ENCODE measurements around the gene TMEM97. TPM values are rescaled to one million over a fixed set of nuclear protein-coding genes. Genes with fewer than 3 reads are reported as not detected.
"Not testable (repeated sequence)": the region's sequence is repeated elsewhere in the genome, so short reads cannot be mapped to it uniquely, and the experiment has no call there.

The TMEM97 gene
- total and polyA plus RNA-seq, 8 donors: 7.6 to 54.0 (median 29.7) TPM

- no peak for TF ChIP-seq CTCF (IDR thresholded peaks at IDR 0.05)
- TF ChIP-seq EP300 (IDR thresholded peaks at IDR 0.05): no peak
- TF ChIP-seq POLR2A (IDR thresholded peaks at IDR 0.05): no peak
- TF ChIP-seq POLR2AphosphoS5 (IDR thresholded peaks at IDR 0.05): no peak
- Histone ChIP-seq H3K36me3 (no peaks in the 10 kb centered on the region), H3K27ac (no peak overlapping the region), H3K4me3 (no peak overlapping the region), H3K9me3 (no peaks in the 10 kb centered on the region), H3K4me1 (no peaks in the 10 kb centered on the region), H3K27me3 (peaks cover 0 to 11% (median 0%) of the 10 kb centered on the region in 3 donors)
- no peak for DNase-seq
- intact Hi-C loops (cut with DNase I; ENCODE audit: low total_unique reads): no loop called here
- WGBS, 5 donors: 87 to 100% (median 93%) methylated on average over 3 of the region's 3 CpGs
These were observed 47.6 kb upstream of the TMEM97 start for GRCh38 chr17:28271431-28271830.

GRCh38 chr17:28272166-28272565 lies 46.8 kb upstream of the TMEM97 start:
- Histone ChIP-seq H3K27me3 (peaks cover 0 to 11% (median 0%) of the 10 kb centered on the region in 3 donors), H3K9me3 (no peaks in the 10 kb centered on the region), H3K4me1 (no peaks in the 10 kb centered on the region), H3K27ac (no peak overlapping the region), H3K4me3 (no peak overlapping the region), H3K36me3 (no peaks in the 10 kb centered on the region)
- 79 to 86% (median 81%) methylated on average over 2 of the region's 2 CpGs for WGBS, 5 donors
- no peak for TF ChIP-seq EP300 (IDR thresholded peaks at IDR 0.05)
- no peak for TF ChIP-seq POLR2A (IDR thresholded peaks at IDR 0.05)
- TF ChIP-seq CTCF (IDR thresholded peaks at IDR 0.05): no peak
- TF ChIP-seq POLR2AphosphoS5 (IDR thresholded peaks at IDR 0.05): no peak
- intact Hi-C loops (cut with DNase I; ENCODE audit: low total_unique reads): no loop called here
- no peak for DNase-seq

GRCh38 chr17:28273341-28273740 lies 45.7 kb upstream of the TMEM97 start:
- H3K36me3 ChIP-seq; H3K4me3 ChIP-seq; H3K4me1 ChIP-seq; DNase-seq; intact Hi-C loops (cut with DNase I; ENCODE audit: low total_unique reads); H3K9me3 ChIP-seq; H3K27ac ChIP-seq: not testable (repeated sequence)
- H3K27me3 ChIP-seq: peaks cover 0 to 11% (median 0%) of the 10 kb centered on the region in 3 donors
- WGBS, 5 donors: 72 to 90% (median 78%) methylated on average over 5 of the region's 5 CpGs

GRCh38 chr17:28274591-28275265 lies 44.3 kb upstream of the TMEM97 start:
- peaks cover 0 to 11% (median 0%) of the 10 kb centered on the region in 3 donors for H3K27me3 ChIP-seq
- no peak for DNase-seq
- TF ChIP-seq POLR2AphosphoS5 (IDR thresholded peaks at IDR 0.05): no peak
- no peak for TF ChIP-seq POLR2A (IDR thresholded peaks at IDR 0.05)
- no peak for TF ChIP-seq EP300 (IDR thresholded peaks at IDR 0.05)
- no peak for TF ChIP-seq CTCF (IDR thresholded peaks at IDR 0.05)
- intact Hi-C loops (cut with DNase I; ENCODE audit: low total_unique reads): no loop called here
- no peaks in the 10 kb centered on the region for H3K4me1 ChIP-seq
- no peak overlapping the region for H3K27ac ChIP-seq
- H3K36me3 ChIP-seq: no peaks in the 10 kb centered on the region
- no peak overlapping the region for H3K4me3 ChIP-seq
- WGBS, 5 donors: 77 to 86% (median 82%) methylated on average over 9 of the region's 9 CpGs
- H3K9me3 ChIP-seq: no peaks in the 10 kb centered on the region

GRCh38 chr17:28276011-28276410 lies 43.0 kb upstream of the TMEM97 start:
- DNase-seq: no peak
- intact Hi-C loops (cut with DNase I; ENCODE audit: low total_unique reads): no loop called here
- TF ChIP-seq CTCF (IDR thresholded peaks at IDR 0.05): no peak
- TF ChIP-seq EP300 (IDR thresholded peaks at IDR 0.05): no peak
- no peak for TF ChIP-seq POLR2A (IDR thresholded peaks at IDR 0.05)
- TF ChIP-seq POLR2AphosphoS5 (IDR thresholded peaks at IDR 0.05): no peak

More at GRCh38 chr17:28276011-28276410, 43.0 kb upstream of the TMEM97 start:
- Histone ChIP-seq H3K4me3 (no peak overlapping the region), H3K4me1 (no peaks in the 10 kb centered on the region), H3K27ac (no peak overlapping the region), H3K36me3 (no peaks in the 10 kb centered on the region), H3K27me3 (peaks cover 0 to 11% (median 0%) of the 10 kb centered on the region in 3 donors), H3K9me3 (no peaks in the 10 kb centered on the region)
- WGBS, 5 donors: 89 to 100% (median 91%) methylated on average over 2 to 6 of the region's 6 CpGs

All from stomach (tissue), 9 donors.